Bronchial epithelial cell (primary cell): Measurements from ENCODE around the gene RAB3D. TPM values are rescaled to one million over a fixed set of nuclear protein-coding genes. Genes with fewer than 3 reads are reported as not detected.

Source experiments
- DNase-seq: peaks from one replicate; pipeline ENCODE4 v3.0.0-alpha.2; 2010; ENCODE audit warnings: low read depth
- FAIRE-seq: peaks from 2 replicates; lab custom pipeline; 2011; peaks lifted over from hg19 to GRCh38; lab: Jason Lieb, UNC
- H3K27me3 ChIP-seq: 2 replicates; pipeline ENCODE4 v1.5.1; 2011; ENCODE audit warnings: low read length; ENCODE audit not compliant: control insufficient read depth, insufficient read depth
- H3K36me3 ChIP-seq: 2 replicates; pipeline ENCODE4 v1.5.1; 2011; ENCODE audit warnings: low read length; ENCODE audit not compliant: control insufficient read depth, insufficient read depth
- H3K4me3 ChIP-seq: 2 replicates; pipeline ENCODE4 v1.5.1; 2011; ENCODE audit warnings: mild to moderate bottlenecking, low read depth, low read length, control low read depth
- total RNA-seq: library from RNA; depleted of rRNA; stranded (reverse); fragments of >200 nt; gene quantifications from 2 replicates; pipeline ENCODE4 v1.2.1, GENCODE V29; 2014
- TF ChIP-seq, protein P1 (sequence below): IDR thresholded peaks from 2 replicates; pipeline ENCODE4 v1.5.1; 2011; ENCODE audit warnings: mild to moderate bottlenecking, moderate library complexity, low read length, control low read depth, inconsistent platforms; ENCODE audit not compliant: insufficient read depth, severe bottlenecking

Gene RAB3D
- total RNA-seq, 1 donor from 2014 or later: 37.4 TPM

DNA sequence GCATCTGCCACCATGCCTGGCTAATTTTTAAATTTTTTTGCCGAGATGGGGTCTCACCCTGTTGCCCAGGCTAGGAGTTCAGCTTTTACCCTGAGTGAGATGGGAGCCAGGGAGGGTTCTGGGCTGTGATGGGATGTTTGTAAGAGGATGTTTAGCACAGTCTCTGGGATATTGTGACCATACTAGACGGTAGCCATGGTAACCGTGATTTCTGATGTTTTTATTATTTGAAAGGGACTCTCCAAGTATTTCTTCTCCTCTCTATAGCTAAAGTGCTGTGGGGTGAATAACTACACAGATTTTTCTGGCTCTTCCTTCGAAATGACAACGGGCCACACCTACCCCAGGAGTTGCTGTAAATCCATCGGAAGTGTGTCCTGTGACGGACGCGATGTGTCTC is 33.1 kb downstream of the RAB3D start:
- no peaks in the 10 kb centered on the region for H3K27me3 ChIP-seq
- FAIRE-seq (no peak), DNase-seq (no peak)
- H3K36me3 ChIP-seq: no peaks in the 10 kb centered on the region
- TF ChIP-seq, protein P1, sequence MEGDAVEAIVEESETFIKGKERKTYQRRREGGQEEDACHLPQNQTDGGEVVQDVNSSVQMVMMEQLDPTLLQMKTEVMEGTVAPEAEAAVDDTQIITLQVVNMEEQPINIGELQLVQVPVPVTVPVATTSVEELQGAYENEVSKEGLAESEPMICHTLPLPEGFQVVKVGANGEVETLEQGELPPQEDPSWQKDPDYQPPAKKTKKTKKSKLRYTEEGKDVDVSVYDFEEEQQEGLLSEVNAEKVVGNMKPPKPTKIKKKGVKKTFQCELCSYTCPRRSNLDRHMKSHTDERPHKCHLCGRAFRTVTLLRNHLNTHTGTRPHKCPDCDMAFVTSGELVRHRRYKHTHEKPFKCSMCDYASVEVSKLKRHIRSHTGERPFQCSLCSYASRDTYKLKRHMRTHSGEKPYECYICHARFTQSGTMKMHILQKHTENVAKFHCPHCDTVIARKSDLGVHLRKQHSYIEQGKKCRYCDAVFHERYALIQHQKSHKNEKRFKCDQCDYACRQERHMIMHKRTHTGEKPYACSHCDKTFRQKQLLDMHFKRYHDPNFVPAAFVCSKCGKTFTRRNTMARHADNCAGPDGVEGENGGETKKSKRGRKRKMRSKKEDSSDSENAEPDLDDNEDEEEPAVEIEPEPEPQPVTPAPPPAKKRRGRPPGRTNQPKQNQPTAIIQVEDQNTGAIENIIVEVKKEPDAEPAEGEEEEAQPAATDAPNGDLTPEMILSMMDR: no peak
- no peak overlapping the region for H3K4me3 ChIP-seq

- H3K36me3 ChIP-seq: no peaks in the 10 kb centered on the region
- no peaks in the 10 kb centered on the region for H3K27me3 ChIP-seq
- TF ChIP-seq, protein P1: no peak
- no peak for FAIRE-seq
- no peak for DNase-seq
- H3K4me3 ChIP-seq: no peak overlapping the region
Observed at GRCh38 chr19:11304936-11305335, 34.5 kb downstream of the RAB3D start.

- no peak for FAIRE-seq
- H3K4me3 ChIP-seq: no peak overlapping the region
- H3K27me3 ChIP-seq: no peaks in the 10 kb centered on the region
- TF ChIP-seq, protein P1: no peak
- H3K36me3 ChIP-seq: no peaks in the 10 kb centered on the region
- no peak for DNase-seq
Observed at GRCh38 chr19:11300811-11301120, 38.7 kb downstream of the RAB3D start.

DNA sequence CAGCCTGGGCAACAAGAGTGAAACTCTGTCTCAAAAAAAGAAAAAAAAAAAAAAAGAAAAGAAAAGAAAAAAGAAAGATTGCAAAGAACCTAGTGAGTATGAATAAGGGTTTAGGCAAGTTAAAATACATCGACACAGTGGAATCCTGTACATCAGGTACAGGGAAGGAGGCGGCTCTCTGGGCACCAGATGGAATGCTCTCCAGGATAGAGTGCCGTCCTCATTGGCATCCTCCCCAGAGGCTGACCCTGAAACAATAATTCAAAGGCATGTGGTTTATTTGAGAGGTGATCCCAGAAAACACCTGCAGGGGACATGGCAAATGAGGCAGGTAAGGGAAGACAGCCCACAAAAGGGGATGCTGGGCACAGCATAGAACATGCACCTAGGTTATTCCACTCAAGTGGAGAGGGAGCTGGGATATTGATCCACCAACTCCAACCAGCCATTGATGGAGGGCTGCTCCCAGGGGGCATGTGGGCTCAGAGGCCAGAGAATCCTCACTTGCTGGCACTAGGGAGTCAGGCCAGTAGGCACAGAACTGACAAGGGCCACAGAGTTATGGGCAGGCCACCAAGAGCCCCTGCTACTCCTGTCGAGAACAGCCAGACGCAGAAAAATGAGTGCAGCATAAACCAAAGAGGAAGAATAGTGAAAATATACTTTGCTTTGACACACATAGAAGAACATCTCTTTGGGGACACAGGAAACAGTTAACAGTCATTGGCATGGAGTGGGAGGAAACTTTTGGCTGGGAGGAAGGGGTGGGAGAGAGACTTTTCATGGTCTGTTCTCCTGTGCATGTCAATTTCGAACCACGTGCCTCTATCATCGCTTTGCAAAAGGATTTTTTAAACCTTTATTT is 39.3 kb downstream of the RAB3D start:
- FAIRE-seq (no peak), DNase-seq (no peak)
- TF ChIP-seq, protein P1: no peak
- Histone ChIP-seq H3K27me3 (no peaks in the 10 kb centered on the region), H3K36me3 (no peaks in the 10 kb centered on the region), H3K4me3 (no peak overlapping the region)

DNA sequence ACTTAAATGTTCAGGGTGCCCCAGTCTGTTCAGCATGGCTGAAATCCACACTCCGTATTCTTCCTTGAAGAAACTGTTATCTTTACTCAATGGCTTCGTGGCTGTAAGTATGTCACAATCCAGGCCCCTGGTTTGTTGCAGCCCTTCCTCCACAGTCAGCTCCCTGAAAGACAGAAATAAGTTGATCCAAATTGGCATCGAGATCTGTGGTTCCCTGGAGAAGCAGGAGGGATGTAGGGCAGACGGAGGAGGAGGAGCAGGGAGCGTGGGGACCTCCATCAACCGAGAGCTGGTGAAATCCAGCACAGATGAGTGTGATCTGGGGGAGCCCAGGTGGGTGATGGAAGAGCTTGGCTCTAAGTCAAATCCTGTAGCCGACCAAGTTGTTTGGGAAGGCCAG is 43.2 kb downstream of the RAB3D start:
- TF ChIP-seq, protein P1: no peak
- Histone ChIP-seq H3K27me3 (no peaks in the 10 kb centered on the region), H3K36me3 (no peaks in the 10 kb centered on the region), H3K4me3 (no peak overlapping the region)
- FAIRE-seq (no peak), DNase-seq (no peak)
